Mucosa of rectum (tissue), 2 donors: Measurements from ENCODE around the gene CDC20B.

Experiments used
- H3K27ac ChIP-seq, 2 donors: one replicate each; pipeline ENCODE4 v1.7.0; 2013; ENCODE audit warnings: inconsistent platforms in 2 of 2, low read depth in 2 of 2, low read length in 2 of 2
- H3K27me3 ChIP-seq, 2 donors: one replicate each; pipeline ENCODE4 v1.7.0; 2013; ENCODE audit warnings: low read length in 2 of 2; ENCODE audit not compliant: control insufficient read depth in 2 of 2, insufficient read depth in 2 of 2
- H3K36me3 ChIP-seq, 2 donors: one replicate each; pipeline ENCODE4 v1.7.0; 2013; ENCODE audit warnings: low read length in 2 of 2; ENCODE audit not compliant: control insufficient read depth in 2 of 2, insufficient read depth in 2 of 2
- H3K4me1 ChIP-seq, 2 donors: one replicate each; pipeline ENCODE4 v1.7.0; 2013; ENCODE audit warnings: low read length in 2 of 2, mild to moderate bottlenecking in 1 of 2; ENCODE audit not compliant: control insufficient read depth in 2 of 2, insufficient read depth in 2 of 2
- H3K4me3 ChIP-seq, 2 donors: one replicate each; pipeline ENCODE4 v1.7.0; 2013; ENCODE audit warnings: low read length in 2 of 2
- H3K9ac ChIP-seq, 2 donors: one replicate each; pipeline ENCODE4 v1.7.0; 2013; ENCODE audit warnings: low read length in 2 of 2, low read depth in 1 of 2, mild to moderate bottlenecking in 1 of 2
- H3K9me3 ChIP-seq, 2 donors: one replicate each; pipeline ENCODE4 v1.7.0; 2013; ENCODE audit warnings: low read length in 2 of 2; ENCODE audit not compliant: control insufficient read depth in 2 of 2
- donor health status: healthy.
- donor health status: Normal muscosa, but diverticular disease.

CDC20B gene

GRCh38 chr5:55073211-55073610, 99.8 kb downstream of the CDC20B start:
- Histone ChIP-seq H3K27ac (no peak overlapping the region), H3K4me1 (no peaks in the 10 kb centered on the region), H3K27me3 (no peaks in the 10 kb centered on the region), H3K9ac (no peak overlapping the region), H3K4me3 (no peak overlapping the region), H3K36me3 (no peaks in the 10 kb centered on the region), H3K9me3 (no peaks in the 10 kb centered on the region)

DNA sequence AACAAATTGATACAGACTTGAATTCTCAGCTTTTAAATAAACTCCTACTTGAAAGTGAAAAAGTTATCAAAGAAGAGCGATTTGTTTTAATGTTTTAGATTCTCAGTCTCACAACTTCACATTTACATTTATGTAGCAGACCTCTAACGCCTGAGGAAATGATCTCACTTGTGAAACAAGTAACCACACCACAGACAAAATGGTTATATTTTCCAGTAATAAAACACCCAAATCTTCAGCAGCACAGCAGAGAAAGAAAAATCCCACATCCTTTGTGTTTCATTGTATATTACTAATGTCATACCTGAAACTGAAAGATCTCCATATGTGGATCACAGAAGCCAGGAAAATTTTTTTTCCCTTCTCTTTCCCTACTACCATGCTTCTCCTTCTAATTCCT, 100.3 kb downstream of the CDC20B start:
- no peaks in the 10 kb centered on the region for H3K4me1 ChIP-seq
- H3K36me3 ChIP-seq, result no peaks in the 10 kb centered on the region
- no peak overlapping the region for H3K9ac ChIP-seq
- no peak overlapping the region for H3K4me3 ChIP-seq
- H3K27me3 ChIP-seq, result no peaks in the 10 kb centered on the region
- no peaks in the 10 kb centered on the region for H3K9me3 ChIP-seq
- H3K27ac ChIP-seq, result no peak overlapping the region

DNA sequence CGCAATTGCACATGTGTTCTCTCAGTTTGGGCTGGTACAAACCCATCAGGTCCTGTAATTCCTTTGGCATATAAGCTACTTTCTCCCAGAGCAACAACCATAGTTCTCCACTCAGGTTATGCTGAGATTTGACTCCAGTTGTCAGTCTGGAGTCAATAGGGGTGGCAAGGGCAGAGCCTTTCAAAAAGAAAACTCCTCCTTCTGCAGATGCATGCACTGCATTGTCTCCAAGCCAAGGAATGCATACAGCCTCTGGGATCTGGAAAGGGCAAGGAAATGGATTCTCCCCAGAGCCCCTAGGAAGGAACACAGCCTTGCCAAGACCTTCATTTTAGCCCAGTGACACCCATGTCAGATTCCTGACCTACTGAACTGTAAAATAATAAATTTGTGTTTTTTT, 101.6 kb downstream of the CDC20B start:
- Histone ChIP-seq H3K27me3 (no peaks in the 10 kb centered on the region), H3K4me1 (no peaks in the 10 kb centered on the region), H3K36me3 (no peaks in the 10 kb centered on the region), H3K4me3 (no peak overlapping the region), H3K9ac (no peak overlapping the region), H3K9me3 (no peaks in the 10 kb centered on the region), H3K27ac (no peak overlapping the region)

GRCh38 chr5:55070968-55071367, 102.0 kb downstream of the CDC20B start:
- Histone ChIP-seq H3K27ac (no peak overlapping the region), H3K9ac (no peak overlapping the region), H3K4me3 (no peak overlapping the region)

GRCh38 chr5:55066277-55066676, 106.7 kb downstream of the CDC20B start:
- Histone ChIP-seq H3K4me1 (no peaks in the 10 kb centered on the region), H3K36me3 (no peaks in the 10 kb centered on the region), H3K4me3 (no peak overlapping the region), H3K9me3 (no peaks in the 10 kb centered on the region), H3K27me3 (no peaks in the 10 kb centered on the region), H3K9ac (no peak overlapping the region), H3K27ac (no peak overlapping the region)

More at GRCh38 chr5:55070968-55071367, 102.0 kb downstream of the CDC20B start:
- no peaks in the 10 kb centered on the region for H3K9me3 ChIP-seq
- H3K4me1 ChIP-seq, result no peaks in the 10 kb centered on the region
- no peaks in the 10 kb centered on the region for H3K27me3 ChIP-seq
- H3K36me3 ChIP-seq, result no peaks in the 10 kb centered on the region

DNA sequence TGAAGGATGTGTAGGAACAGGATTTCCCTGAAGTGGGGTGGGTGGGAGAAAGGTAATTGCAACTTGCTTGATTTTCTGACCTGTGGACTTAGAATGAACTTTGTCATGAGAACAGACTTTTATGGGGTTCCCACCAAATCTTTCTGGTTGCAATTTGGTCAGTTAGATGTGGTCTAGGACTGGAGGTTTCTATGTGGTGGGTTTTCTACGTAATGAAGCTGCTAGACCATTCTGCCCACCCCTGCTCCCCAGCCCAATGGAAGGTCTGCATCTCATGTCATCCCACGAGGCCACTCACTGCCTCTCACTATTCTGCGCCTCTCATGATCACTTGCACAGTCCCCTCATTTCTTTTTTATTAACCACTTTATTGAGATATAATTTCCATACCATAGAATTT, 108.5 kb downstream of the CDC20B start:
- Histone ChIP-seq H3K36me3 (no peaks in the 10 kb centered on the region), H3K9ac (no peak overlapping the region), H3K4me1 (no peaks in the 10 kb centered on the region), H3K9me3 (no peaks in the 10 kb centered on the region), H3K27ac (no peak overlapping the region), H3K4me3 (no peak overlapping the region), H3K27me3 (no peaks in the 10 kb centered on the region)

DNA sequence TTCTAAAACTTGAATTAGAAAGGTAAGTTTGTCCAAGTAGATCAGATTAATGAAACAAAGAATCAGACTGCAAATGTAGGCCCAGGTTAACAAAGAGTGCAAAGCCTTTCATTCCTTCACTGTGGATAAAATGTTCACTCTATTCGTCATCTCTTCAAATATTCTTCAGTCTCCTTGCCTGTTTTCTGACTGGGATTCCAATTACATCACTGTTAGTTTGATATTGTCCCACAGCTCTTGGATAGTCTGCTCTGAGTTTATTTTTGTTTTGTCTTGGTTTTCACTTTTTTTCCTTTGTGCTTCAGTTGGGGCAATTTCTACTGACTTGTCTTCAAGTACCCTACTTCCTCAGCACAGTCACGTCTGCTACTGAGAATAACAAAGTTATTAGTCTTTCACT, 109.1 kb downstream of the CDC20B start:
- H3K27ac ChIP-seq, result no peak overlapping the region
- no peaks in the 10 kb centered on the region for H3K36me3 ChIP-seq
- H3K9ac ChIP-seq, result no peak overlapping the region
- no peaks in the 10 kb centered on the region for H3K4me1 ChIP-seq
- H3K9me3 ChIP-seq, result no peaks in the 10 kb centered on the region
- H3K27me3 ChIP-seq, result no peaks in the 10 kb centered on the region
- H3K4me3 ChIP-seq, result no peak overlapping the region

DNA sequence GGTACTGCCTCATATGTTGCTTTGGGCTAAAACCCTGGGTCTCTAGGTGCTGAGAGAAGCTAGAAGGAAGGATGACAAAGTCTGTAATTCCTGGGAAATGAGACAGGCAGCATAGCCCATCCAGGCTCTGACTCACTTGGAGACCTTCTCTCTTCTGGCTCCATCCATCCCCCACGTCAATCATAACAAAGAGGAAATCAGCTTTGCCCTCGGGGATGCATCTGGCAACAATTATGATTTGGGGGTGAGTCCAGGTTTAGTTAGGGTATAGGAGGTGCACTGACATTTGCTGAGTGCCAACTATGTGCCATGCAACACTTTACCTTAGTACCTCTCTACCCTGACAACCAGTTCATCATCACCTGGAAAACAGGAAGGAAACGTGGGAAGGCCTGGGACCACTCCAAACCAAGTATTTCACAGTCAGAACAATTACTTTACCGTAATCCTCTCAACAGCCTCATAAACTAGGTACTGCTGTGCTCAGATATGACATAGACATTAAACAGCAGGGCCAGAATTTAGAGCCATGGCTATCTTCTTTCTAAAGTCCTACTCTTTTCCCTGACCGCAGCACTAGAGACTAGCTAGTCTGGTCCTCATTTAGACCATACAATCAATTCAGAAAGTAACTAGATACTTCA, 109.6 kb downstream of the CDC20B start:
- Histone ChIP-seq H3K27me3 (no peaks in the 10 kb centered on the region), H3K4me1 (no peaks in the 10 kb centered on the region), H3K4me3 (no peak overlapping the region), H3K27ac (no peak overlapping the region), H3K9ac (no peak overlapping the region), H3K9me3 (no peaks in the 10 kb centered on the region), H3K36me3 (no peaks in the 10 kb centered on the region)
